MM.1S (cell line): ENCODE measurements around the gene DUOXA2.
"Not testable (repeated sequence)": the region's sequence is repeated elsewhere in the genome, so short reads cannot be mapped to it uniquely, and the experiment has no call there.

ENCODE experiments used
- DNase-seq: peaks from one replicate; pipeline ENCODE4 v3.0.0-alpha.2; 2015
- H2AFZ ChIP-seq: fragments of 300-600 bp; sonication (generic); 2 replicates; pipeline ENCODE4 v1.6.0; 2016; ENCODE audit warnings: antibody characterized with exemption, low read length
- H3F3A ChIP-seq: fragments of 300-600 bp; sonication (generic); 2 replicates; pipeline ENCODE4 v1.6.1; 2016; ENCODE audit warnings: mild to moderate bottlenecking, antibody characterized with exemption, low read length, moderate library complexity, mixed read lengths; ENCODE audit not compliant: insufficient read depth
- H3K27ac ChIP-seq: fragments of 300-600 bp; sonication (generic); 2 replicates; pipeline ENCODE4 v1.5.1; 2016; ENCODE audit warnings: mild to moderate bottlenecking, low read length
- H3K27me3 ChIP-seq: fragments of 300-600 bp; sonication (generic); replicated peaks from 2 replicates; pipeline ENCODE4 v1.6.0; 2016; ENCODE audit warnings: low read length; ENCODE audit not compliant: insufficient read depth
- H3K36me3 ChIP-seq: fragments of 300-600 bp; sonication (generic); replicated peaks from 2 replicates; pipeline ENCODE4 v1.6.1; 2016; ENCODE audit warnings: mild to moderate bottlenecking, low read length, mixed read lengths; ENCODE audit not compliant: insufficient read depth
- H3K4me1 ChIP-seq: fragments of 300-600 bp; sonication (generic); 2 replicates; pipeline ENCODE4 v1.6.1; 2016; ENCODE audit warnings: low read length, mixed read lengths
- H3K4me2 ChIP-seq: fragments of 300-600 bp; sonication (generic); 2 replicates; pipeline ENCODE4 v1.6.0; 2016; ENCODE audit warnings: low read depth, low read length
- H3K4me3 ChIP-seq: fragments of 300-600 bp; sonication (generic); 2 replicates; pipeline ENCODE4 v1.5.1; 2016; ENCODE audit warnings: low read length, mixed read lengths
- H3K79me2 ChIP-seq: fragments of 300-600 bp; sonication (generic); 2 replicates; pipeline ENCODE4 v1.6.1; 2016; ENCODE audit warnings: mixed run types, low read length, mixed read lengths
- H3K9ac ChIP-seq: fragments of 300-600 bp; sonication (generic); 2 replicates; pipeline ENCODE4 v1.6.1; 2016; ENCODE audit warnings: low read length, mixed read lengths
- H3K9me2 ChIP-seq: fragments of 300-600 bp; sonication (generic); replicated peaks from 2 replicates; pipeline ENCODE4 v1.6.1; 2016; ENCODE audit warnings: mild to moderate bottlenecking, low read length, mixed read lengths; ENCODE audit not compliant: insufficient read depth
- H3K9me3 ChIP-seq: fragments of 300-600 bp; sonication (generic); replicated peaks from 2 replicates; pipeline ENCODE4 v1.6.1; 2016; ENCODE audit warnings: mild to moderate bottlenecking, low read length, mixed read lengths; ENCODE audit not compliant: insufficient read depth
- H4K20me1 ChIP-seq: fragments of 300-600 bp; sonication (generic); 2 replicates; pipeline ENCODE4 v1.6.1; 2016; ENCODE audit warnings: mild to moderate bottlenecking, low read length, moderate library complexity, mixed read lengths; ENCODE audit not compliant: insufficient read depth
- EZH2 ChIP-seq: fragments of 300-600 bp; sonication (generic); optimal IDR thresholded peaks from 2 replicates; pipeline ENCODE3; 2017; ENCODE audit warnings: low read depth, mild to moderate bottlenecking, antibody characterized with exemption, low read length, mixed read lengths
- EZH2phosphoT487 ChIP-seq: fragments of 300-600 bp; sonication (generic); IDR thresholded peaks from 2 replicates; pipeline ENCODE4 v1.6.1; 2018; ENCODE audit warnings: antibody characterized with exemption, low read length
- TF ChIP-seq, protein P1 (sequence below): fragments of 300-600 bp; sonication (generic); IDR thresholded peaks from 2 replicates; pipeline ENCODE4 v1.5.1; 2016; ENCODE audit warnings: antibody characterized with exemption, low read length, mixed read lengths

The DUOXA2 gene

GRCh38 chr15:45100884-45101625, 13.1 kb upstream of the DUOXA2 start:
- DNase-seq, result no peak
- H3K4me3 ChIP-seq, result no peak overlapping the region
- no peaks in the 10 kb centered on the region for H3K9me2 ChIP-seq
- H3K79me2 ChIP-seq, result no peaks in the 10 kb centered on the region
- no peaks in the 10 kb centered on the region for H3K36me3 ChIP-seq
- no peaks in the 10 kb centered on the region for H3F3A ChIP-seq
- TF ChIP-seq, protein P1, sequence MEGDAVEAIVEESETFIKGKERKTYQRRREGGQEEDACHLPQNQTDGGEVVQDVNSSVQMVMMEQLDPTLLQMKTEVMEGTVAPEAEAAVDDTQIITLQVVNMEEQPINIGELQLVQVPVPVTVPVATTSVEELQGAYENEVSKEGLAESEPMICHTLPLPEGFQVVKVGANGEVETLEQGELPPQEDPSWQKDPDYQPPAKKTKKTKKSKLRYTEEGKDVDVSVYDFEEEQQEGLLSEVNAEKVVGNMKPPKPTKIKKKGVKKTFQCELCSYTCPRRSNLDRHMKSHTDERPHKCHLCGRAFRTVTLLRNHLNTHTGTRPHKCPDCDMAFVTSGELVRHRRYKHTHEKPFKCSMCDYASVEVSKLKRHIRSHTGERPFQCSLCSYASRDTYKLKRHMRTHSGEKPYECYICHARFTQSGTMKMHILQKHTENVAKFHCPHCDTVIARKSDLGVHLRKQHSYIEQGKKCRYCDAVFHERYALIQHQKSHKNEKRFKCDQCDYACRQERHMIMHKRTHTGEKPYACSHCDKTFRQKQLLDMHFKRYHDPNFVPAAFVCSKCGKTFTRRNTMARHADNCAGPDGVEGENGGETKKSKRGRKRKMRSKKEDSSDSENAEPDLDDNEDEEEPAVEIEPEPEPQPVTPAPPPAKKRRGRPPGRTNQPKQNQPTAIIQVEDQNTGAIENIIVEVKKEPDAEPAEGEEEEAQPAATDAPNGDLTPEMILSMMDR, result no peak
- TF ChIP-seq EZH2 (no peak), EZH2phosphoT487 (no peak)
- H3K4me2 ChIP-seq, result no peak overlapping the region
- H3K9ac ChIP-seq, result no peak overlapping the region
- H3K27ac ChIP-seq, result no peak overlapping the region
- H4K20me1 ChIP-seq, result no peaks in the 10 kb centered on the region
- no peaks in the 10 kb centered on the region for H3K4me1 ChIP-seq
- H3K27me3 ChIP-seq, result no peaks in the 10 kb centered on the region
- no peaks in the 10 kb centered on the region for H3K9me3 ChIP-seq
- H2AFZ ChIP-seq, result no peak overlapping the region

- H3K4me2 ChIP-seq, result no peak overlapping the region
Observed at GRCh38 chr15:45101749-45102148, 12.4 kb upstream of the DUOXA2 start.

DNA sequence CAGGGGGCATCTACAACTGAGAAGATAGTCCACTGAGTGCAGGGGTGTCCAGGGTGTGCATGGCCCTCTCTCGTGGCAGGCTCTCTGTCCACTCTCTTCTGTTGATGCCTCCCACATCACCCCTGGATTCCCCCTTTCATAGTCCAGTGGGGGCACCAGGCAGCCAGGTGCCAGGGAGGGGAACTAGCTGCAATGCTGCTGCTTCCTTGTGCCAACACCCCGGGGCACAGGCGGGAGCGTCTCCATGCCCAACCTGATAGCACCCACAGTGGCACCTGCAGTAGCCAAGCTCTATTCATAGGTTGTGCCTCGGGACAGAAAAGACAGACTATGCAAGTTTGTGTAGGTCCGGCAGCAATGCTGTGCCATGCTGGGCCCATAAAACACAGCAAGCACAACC, 11.9 kb upstream of the DUOXA2 start:
- no peak overlapping the region for H3K4me2 ChIP-seq
- H3F3A ChIP-seq, result no peaks in the 10 kb centered on the region
- H3K79me2 ChIP-seq, result no peaks in the 10 kb centered on the region
- TF ChIP-seq EZH2phosphoT487 (no peak), EZH2 (no peak)
- TF ChIP-seq, protein P1, result no peak
- no peaks in the 10 kb centered on the region for H3K4me1 ChIP-seq
- H2AFZ ChIP-seq, result no peak overlapping the region
- no peaks in the 10 kb centered on the region for H3K9me2 ChIP-seq
- no peaks in the 10 kb centered on the region for H3K36me3 ChIP-seq
- H3K27ac ChIP-seq, result no peak overlapping the region
- H3K9ac ChIP-seq, result no peak overlapping the region
- no peaks in the 10 kb centered on the region for H4K20me1 ChIP-seq
- H3K9me3 ChIP-seq, result no peaks in the 10 kb centered on the region
- no peaks in the 10 kb centered on the region for H3K27me3 ChIP-seq
- H3K4me3 ChIP-seq, result no peak overlapping the region
- no peak for DNase-seq

More at GRCh38 chr15:45101749-45102148, 12.4 kb upstream of the DUOXA2 start:
- Histone ChIP-seq H3K27ac (no peak overlapping the region), H3K4me1 (no peaks in the 10 kb centered on the region), H3K36me3 (no peaks in the 10 kb centered on the region), H2AFZ (no peak overlapping the region), H4K20me1 (no peaks in the 10 kb centered on the region), H3F3A (no peaks in the 10 kb centered on the region), H3K79me2 (no peaks in the 10 kb centered on the region), H3K4me3 (no peak overlapping the region), H3K27me3 (no peaks in the 10 kb centered on the region), H3K9me3 (no peaks in the 10 kb centered on the region), H3K9ac (no peak overlapping the region), H3K9me2 (no peaks in the 10 kb centered on the region)
- TF ChIP-seq, protein P1, result no peak
- TF ChIP-seq EZH2 (no peak), EZH2phosphoT487 (no peak)
- DNase-seq, result no peak

DNA sequence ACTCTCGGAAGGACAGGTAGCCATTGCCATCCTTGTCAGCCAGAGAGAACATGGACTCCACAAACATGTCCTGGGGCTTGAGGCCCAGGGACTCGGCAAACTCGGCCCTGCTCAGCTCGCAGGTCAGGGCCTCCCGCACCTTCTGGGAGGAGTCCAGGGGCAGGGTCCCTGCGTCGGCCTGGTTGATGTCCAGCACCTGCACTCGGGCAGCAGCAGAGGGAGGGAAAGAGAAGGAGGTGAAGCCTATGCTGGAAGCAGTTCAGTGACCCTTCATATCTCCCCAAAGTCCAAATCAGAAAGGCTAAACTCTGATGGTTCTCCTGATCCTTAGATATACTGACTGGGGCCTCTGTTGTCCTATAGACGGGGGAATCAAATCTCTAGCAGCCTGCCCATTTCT, 10.0 kb upstream of the DUOXA2 start:
- not testable (repeated sequence) for H2AFZ ChIP-seq, H3K27me3 ChIP-seq, H3K4me1 ChIP-seq, DNase-seq, H3K9me3 ChIP-seq, H3K9ac ChIP-seq, H3F3A ChIP-seq, H3K27ac ChIP-seq, H3K9me2 ChIP-seq, H3K79me2 ChIP-seq, H3K36me3 ChIP-seq, H4K20me1 ChIP-seq, H3K4me2 ChIP-seq, H3K4me3 ChIP-seq
